Liver (tissue), 3 donors: ENCODE data around the gene POPDC3.

Experiments used
- CTCF ChIP-seq: fragments of 150-350 bp; IDR thresholded peaks from 2 replicates; pipeline ENCODE4 v1.5.1; 2017; ENCODE audit warnings: improper control_type of control experiment, low read depth, low read length; ENCODE audit not compliant: missing input control
- EGR1 ChIP-seq, 2 donors: IDR thresholded peaks; 2 replicates each; pipeline ENCODE4 v1.6.1; 2016 to 2018; ENCODE audit warnings: antibody characterized with exemption in 2 of 2, low read depth in 2 of 2
- FOXA1 ChIP-seq: IDR thresholded peaks from 2 replicates; pipeline ENCODE4 v1.6.1; 2016; ENCODE audit warnings: antibody characterized with exemption
- JUND ChIP-seq, 2 donors: IDR thresholded peaks; 2 replicates each; pipeline ENCODE4 v1.6.1; 2016; ENCODE audit warnings: antibody characterized with exemption in 2 of 2
- MAX ChIP-seq: IDR thresholded peaks from 2 replicates; pipeline ENCODE4 v1.6.1; 2016; ENCODE audit warnings: antibody characterized with exemption
- NR2F2 ChIP-seq: IDR thresholded peaks from 2 replicates; pipeline ENCODE4 v1.6.1; 2016; ENCODE audit warnings: antibody characterized with exemption
- RAD21 ChIP-seq, 2 donors: IDR thresholded peaks; 2 replicates each; pipeline ENCODE4 v1.6.1; 2016; ENCODE audit warnings: antibody characterized with exemption in 2 of 2, mild to moderate bottlenecking in 2 of 2
- RXRA ChIP-seq, 2 donors: IDR thresholded peaks; 2 replicates each; pipeline ENCODE4 v1.6.1; 2017 to 2018; ENCODE audit warnings: antibody characterized with exemption in 2 of 2, mild to moderate bottlenecking in 1 of 2
- SP1 ChIP-seq: IDR thresholded peaks from 2 replicates; pipeline ENCODE4 v1.6.1; 2018; ENCODE audit warnings: antibody characterized with exemption, mild to moderate bottlenecking
- YY1 ChIP-seq: IDR thresholded peaks from 2 replicates; pipeline ENCODE4 v1.6.1; 2016; ENCODE audit warnings: antibody characterized with exemption, mild to moderate bottlenecking
- donor health status: healthy.
- donor health status: healthy.

GRCh38 chr6:105220186-105220585 lies 40.4 kb upstream of the POPDC3 start:
- no peak for TF ChIP-seq RAD21 (IDR thresholded peaks at IDR 0.05)
- no peak for TF ChIP-seq CTCF
- TF ChIP-seq SP1: no peak
- TF ChIP-seq JUND (IDR thresholded peaks at IDR 0.05): no peak
- TF ChIP-seq FOXA1: no peak
- TF ChIP-seq YY1: no peak
- no peak for TF ChIP-seq RXRA (IDR thresholded peaks at IDR 0.05)
- no peak for TF ChIP-seq MAX
- TF ChIP-seq EGR1 (IDR thresholded peaks at IDR 0.05; ENCODE audit: low read depth in 2 of 2): no peak
- TF ChIP-seq NR2F2: no peak
